IPS DF 4.7 (cell line): Measurements from ENCODE around the gene UPK2.
A peak's percentile ranks its signal among the peaks of the same experiment; 100 is the strongest.

Experiments
- DNase-seq: peaks from one replicate; pipeline ENCODE4 v3.0.0-alpha.2; 2013; ENCODE audit warnings: low spot score; ENCODE audit errors: extremely low read depth

Gene UPK2

GRCh38 chr11:118917481-118918127 is 38.5 kb upstream of the UPK2 start:
- DNase-seq = no peak

GRCh38 chr11:118918128-118918685 is 37.9 kb upstream of the UPK2 start:
- DNase-seq = no peak

GRCh38 chr11:118918686-118919280 is 37.3 kb upstream of the UPK2 start:
- no peak for DNase-seq

- DNase-seq = no peak
Observed at GRCh38 chr11:118921121-118921928, 34.8 kb upstream of the UPK2 start.

- no peak for DNase-seq
Observed at GRCh38 chr11:118921929-118922744, 34.0 kb upstream of the UPK2 start.

GRCh38 chr11:118922745-118923627 is 33.1 kb upstream of the UPK2 start:
- DNase-seq = no peak

- no peak for DNase-seq
Observed at GRCh38 chr11:118923721-118924587, 32.1 kb upstream of the UPK2 start.

- no peak for DNase-seq
Observed at GRCh38 chr11:118924591-118925585, 31.2 kb upstream of the UPK2 start.

- no peak for DNase-seq
Observed at GRCh38 chr11:118927554-118928100, 28.5 kb upstream of the UPK2 start.

GRCh38 chr11:118928101-118928869 is 27.8 kb upstream of the UPK2 start:
- no peak for DNase-seq

- no peak for DNase-seq
Observed at GRCh38 chr11:118928870-118929500, 27.1 kb upstream of the UPK2 start.

GRCh38 chr11:118929501-118930093 is 26.5 kb upstream of the UPK2 start:
- no peak for DNase-seq

GRCh38 chr11:118930094-118930712 is 25.9 kb upstream of the UPK2 start:
- DNase-seq = peak; percentile 97

- no peak for DNase-seq
Observed at GRCh38 chr11:118931571-118931970, 24.5 kb upstream of the UPK2 start.

- DNase-seq = no peak
Observed at GRCh38 chr11:118933486-118933885, 22.6 kb upstream of the UPK2 start.

- no peak for DNase-seq
Observed at GRCh38 chr11:118935376-118935775, 20.7 kb upstream of the UPK2 start.
